Effector CD4-positive, alpha-beta T cell (primary cell): ENCODE results near the gene FAM186B. TPM values are rescaled to one million over a fixed set of nuclear protein-coding genes. Genes with fewer than 3 reads are reported as not detected.
"Not testable (repeated sequence)": the region's sequence is repeated elsewhere in the genome, so short reads cannot be mapped to it uniquely, and the experiment has no call there.

Experiments
- DNase-seq: peaks from one replicate; pipeline ENCODE4 v3.0.0-alpha.2; 2020
- total RNA-seq: gene quantifications from one replicate; lab custom pipeline; 2026; lab: John Stamatoyannopoulos, UW

Gene FAM186B, protein sequence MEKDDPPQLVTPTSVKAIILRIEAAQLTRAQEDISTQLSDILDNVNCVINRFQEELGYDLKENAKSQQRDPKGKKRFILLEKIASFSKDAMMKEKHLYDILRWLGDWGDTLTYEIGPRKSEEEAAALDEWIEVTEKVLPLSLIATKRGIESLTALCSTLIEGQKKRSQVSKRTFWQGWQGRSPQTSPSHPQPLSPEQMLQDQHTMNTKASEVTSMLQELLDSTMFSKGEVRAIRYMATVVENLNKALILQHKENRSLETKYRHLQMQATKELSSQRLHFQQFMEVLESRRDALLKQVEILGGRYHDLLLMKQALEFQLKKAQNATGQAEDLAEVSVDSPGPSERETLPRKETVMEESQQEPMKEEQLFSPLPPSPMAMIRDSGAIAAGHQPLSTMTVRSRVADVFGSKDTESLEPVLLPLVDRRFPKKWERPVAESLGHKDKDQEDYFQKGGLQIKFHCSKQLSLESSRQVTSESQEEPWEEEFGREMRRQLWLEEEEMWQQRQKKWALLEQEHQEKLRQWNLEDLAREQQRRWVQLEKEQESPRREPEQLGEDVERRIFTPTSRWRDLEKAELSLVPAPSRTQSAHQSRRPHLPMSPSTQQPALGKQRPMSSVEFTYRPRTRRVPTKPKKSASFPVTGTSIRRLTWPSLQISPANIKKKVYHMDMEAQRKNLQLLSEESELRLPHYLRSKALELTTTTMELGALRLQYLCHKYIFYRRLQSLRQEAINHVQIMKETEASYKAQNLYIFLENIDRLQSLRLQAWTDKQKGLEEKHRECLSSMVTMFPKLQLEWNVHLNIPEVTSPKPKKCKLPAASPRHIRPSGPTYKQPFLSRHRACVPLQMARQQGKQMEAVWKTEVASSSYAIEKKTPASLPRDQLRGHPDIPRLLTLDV
- not detected for total RNA-seq

DNA sequence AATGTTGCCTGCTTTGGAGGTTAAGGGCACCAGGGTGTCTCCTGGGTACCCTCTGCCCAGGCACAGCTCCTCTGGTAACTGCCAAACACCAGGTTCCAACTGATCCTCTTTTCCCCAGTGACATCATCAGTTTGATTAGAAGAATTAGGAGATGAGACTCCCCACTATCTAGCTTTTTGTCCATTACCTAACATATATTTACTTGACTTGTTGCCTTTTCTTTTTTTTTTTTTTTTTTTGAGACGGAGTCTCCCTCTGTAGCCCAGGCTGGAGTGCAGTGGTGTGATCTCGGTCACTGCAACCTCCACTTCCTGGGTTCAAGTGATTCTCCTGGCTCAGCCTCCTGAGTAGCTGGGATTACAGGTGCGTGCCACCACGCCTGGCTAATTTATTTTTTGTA lies at the start of gene FAM186B:
Gene FAM186B (minus strand): TSS at position 101 of the 400 bp plus-strand sequence. CDS start 162 bp downstream, outside the sequence.
- not testable (repeated sequence) for DNase-seq

DNA sequence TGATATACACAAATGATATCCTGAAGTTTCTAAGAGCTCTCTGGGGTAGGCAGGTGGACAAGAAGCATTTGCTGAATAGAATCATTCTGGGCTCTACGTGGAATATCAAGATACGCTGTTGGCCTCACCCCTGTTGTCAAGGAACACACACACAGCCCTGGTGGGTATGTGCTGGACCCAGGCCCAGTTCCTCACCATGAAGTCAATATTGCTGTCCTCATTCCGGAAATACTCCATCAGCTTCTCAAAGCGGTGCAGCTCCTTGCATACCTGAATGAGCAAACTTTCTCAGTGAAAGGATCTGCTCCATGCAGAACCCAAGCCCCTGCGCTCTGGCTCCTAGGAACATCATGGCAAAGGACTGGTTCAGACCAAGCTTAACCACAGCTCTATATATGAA lies 49.3 kb upstream of the FAM186B start:
- no peak for DNase-seq

DNA sequence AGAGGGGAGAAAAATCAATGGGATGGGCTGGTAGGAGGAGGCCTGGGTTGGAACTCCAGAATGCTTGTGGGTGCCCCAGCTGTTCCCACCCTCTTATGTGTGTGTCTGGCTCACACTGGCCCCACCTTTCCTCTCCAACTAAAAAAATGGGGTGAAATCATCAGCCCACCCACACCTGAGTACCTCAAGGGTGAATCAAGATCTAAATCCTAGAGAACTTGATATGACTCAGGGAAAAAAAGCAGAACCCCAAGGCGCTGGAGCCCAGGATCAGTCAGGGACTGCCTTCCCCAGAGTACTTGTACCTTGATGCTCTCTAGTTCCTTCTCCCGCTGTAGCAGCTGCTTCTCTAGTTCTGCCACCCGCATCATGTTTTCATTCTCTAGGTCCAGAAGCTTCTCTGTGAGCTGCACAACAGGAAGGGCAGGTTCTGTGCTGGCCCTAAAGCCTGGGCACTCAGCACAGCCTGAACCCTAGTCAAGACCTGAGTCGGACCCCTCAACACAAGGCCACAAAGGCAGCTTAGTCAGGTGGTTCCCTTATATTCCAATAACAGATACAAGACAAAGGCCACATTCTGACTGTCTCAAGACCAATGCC lies 47.6 kb upstream of the FAM186B start:
- DNase-seq = no peak

DNA sequence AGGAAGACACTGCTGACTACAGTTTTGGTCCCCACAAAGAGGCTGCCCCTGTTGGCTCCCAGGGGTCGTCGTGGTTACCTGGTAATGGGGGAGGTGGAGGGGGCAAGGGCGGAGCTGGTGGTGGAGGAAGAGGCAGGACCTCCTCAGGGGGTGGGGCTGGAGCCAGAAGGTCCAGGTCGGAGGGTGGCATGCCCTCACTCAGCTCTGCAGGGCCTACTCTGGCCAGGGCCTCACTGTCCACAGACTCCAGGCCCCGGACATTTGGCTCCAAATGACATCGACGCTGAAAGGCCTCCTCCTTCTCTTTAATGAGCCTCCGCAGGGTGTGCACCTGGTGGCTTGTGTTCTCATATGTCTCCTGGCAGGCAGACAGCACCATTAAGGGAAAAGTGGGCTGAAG lies 46.4 kb upstream of the FAM186B start:
- DNase-seq = no peak

DNA sequence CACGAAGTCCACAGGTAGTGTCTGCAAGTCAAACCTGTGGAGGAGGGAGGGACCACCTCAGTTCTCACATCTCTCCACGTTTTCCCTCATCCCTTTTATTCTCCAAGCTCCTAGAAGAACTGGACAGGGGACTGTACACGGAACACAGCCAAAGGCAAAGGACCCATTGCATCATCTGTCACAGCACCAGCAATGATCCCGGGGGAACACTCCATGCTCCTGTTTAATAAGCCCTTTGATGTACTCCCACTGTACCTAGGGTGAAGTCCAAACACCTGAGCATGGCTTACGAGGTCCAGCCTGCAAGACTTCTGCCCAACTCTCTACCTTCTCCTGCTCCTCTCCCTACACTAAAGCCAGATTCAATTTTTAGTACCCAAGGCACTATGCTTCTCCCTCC lies 44.5 kb upstream of the FAM186B start:
- no peak for DNase-seq

DNA sequence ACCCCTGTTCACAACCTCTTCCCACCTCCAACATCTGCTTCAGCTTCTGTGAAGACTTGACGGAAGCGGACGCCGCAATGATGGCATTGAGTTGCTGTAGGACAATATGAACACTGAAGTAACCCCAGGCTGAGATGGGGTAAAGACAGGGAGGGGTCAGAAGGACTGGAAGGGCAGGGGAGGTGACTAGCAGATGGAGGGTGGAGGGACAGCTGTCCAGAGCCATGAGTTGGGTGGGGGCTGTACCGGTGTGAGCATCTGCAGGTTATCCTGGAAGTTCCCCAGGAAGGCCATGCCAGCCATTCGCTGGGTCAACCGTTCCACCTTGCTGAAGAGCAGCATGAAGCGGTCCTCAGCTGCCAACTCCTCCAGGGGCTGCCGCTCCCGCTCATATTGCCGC lies 44.0 kb upstream of the FAM186B start:
- DNase-seq = no peak

DNA sequence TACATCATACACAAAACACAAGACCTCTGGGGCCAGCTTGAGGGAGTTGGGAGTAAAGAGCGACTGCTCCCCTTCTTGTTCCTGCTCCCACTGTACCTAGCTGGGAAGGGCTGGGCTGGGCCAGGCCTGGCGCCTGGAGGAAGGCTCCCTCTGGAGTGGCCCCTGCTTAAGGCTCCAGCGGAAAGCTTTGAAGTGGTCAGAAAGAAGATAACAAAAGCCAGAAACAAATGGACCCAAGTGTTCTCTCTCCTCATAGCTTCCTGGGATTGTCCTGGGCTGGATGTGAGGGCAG lies 43.2 kb upstream of the FAM186B start:
- no peak for DNase-seq

DNA sequence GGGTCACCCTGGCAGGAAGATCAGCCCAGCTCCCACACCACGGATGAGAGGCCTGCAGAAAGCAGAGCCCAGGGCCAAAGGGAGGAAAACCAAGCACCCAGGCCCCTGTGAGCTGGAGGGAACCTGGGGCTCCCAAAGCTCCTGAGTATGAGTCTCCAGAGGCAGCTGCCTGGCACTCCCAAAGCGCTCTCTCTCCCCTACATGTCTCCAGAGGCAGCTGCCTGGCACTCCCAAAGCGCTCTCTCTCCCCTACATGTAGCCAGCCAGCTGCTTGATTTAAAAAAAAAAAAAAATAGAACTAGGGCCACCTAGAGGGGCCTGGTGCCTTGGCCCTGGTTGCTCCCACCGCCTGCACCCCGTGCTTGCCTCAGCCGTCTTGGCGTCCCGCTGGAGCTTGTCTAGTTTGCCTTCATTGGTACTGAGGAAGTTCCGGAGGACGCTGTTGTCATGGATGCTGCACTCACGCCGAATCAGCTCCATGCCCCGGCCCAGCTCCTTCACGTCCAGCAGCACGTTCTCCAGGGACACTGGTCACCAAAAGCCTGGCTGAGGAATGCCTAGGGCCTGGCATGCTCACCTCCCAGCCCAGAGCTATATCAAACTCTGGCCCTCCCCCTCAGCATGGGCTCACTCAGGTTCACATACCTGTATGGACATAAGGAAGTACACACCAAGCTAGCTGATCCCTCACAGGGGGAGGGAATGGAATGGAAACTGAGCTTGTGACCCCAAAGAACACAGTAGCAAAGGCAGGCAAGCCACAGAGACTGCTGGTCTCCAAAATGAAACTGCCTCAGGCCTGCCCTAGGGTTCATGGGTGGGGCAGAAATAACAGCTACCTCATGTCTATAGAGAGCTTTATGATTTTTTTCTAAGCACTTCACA lies 42.6 kb upstream of the FAM186B start:
- no peak for DNase-seq

DNA sequence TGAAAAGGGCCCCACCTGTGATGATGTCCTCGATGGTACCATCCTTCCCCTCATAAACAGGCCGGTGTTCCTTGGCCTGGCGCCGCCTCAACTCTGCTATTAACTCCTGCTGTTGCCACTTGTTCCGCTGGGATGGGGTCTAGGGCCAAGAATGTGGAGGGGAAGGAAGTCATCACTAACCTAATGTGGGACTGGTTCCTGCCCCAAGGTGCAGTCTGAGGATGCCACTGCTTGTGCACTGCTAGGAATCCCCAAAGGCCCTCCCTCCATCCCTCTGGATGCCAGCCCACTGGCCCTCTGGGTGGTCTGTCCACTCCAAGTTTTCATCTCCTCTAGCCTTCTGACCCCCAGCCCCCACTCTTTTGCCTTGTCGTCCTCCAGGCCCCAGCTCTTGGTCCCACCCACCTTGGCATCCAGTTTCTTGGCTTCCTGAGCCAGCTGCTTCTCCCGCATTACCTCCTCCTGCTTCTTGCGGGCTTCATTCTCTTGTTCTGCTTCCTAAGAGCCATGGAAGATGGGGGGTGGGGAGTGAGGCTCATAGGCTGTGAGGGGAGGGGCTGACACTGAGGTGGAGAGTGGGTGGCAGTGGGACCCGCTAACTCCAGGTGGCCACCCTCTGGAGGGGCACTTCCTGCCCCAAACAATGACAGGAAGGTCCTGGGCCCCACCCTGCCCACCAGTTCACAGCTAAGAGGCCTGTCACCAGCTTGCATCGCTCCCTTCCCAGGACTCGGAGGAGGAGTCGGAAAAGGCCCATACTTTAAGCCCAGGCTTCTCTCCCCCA lies 41.6 kb upstream of the FAM186B start:
- DNase-seq = no peak

DNA sequence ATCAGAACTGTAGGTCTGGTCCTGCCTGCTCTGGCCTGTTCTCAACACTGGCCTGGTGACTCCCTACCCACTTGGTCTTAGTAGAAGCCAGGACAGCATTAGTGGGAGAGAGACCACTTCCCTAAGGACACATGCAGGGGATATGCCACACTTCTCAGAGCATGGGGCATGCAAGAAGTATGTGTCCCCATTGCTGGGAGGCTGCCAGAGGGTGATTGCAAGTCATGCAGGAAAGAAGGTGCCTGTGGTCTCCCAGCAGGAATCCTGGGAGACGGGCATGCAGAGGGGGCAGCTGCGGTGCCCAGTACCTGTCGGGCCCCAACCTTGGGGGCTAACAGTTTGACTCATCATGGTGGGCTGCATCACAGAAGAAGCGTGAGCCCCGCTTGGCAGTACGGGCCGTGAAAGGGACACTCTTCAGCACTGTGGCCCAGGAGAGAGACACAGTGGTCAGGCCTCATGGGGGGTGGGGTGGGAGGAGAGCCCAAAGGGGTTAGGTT lies 40.9 kb upstream of the FAM186B start:
- DNase-seq = no peak

DNA sequence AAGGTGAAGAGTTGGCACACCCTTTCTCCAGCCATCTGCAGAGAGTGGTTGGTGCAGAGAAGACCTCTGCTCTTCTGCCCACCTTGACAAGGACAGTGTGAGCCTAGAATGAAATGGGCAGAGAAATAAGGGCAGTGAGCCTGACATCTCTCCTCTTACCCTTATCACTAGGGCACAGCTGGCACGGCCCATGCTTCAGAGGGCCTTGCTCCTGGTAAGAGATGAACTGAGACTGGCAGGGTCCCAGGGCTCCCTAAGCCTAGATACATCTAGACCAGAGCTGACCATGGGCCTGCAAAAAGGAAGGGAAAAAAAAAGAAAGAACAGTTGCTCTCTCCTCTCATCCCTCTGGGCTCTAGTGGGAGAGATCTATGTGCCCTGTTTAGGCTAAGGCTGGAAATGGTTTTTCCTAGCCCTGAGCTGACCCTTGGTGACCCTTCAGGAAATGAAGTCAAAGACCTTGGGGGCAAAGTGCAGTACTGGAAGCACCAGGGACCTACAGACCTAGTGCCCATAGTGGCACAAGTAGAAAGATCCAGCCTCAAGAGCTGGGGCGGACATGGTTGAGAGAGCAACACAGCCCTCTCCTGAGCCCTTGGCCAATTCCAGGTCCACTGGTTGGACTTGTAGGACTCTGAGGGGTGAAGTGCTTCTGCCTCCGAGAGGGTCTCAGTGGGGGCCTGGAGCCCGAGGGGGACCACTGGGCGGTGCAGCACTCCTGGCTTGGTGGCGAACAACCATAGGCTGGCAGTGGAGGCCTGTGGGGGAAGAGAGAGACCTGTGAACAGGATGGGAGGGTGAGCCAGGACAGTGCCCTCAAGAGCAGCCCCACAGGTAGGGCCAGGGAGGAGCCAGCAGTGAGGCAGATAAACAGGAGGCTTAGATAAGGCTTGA lies 40.0 kb upstream of the FAM186B start:
- DNase-seq = no peak

DNA sequence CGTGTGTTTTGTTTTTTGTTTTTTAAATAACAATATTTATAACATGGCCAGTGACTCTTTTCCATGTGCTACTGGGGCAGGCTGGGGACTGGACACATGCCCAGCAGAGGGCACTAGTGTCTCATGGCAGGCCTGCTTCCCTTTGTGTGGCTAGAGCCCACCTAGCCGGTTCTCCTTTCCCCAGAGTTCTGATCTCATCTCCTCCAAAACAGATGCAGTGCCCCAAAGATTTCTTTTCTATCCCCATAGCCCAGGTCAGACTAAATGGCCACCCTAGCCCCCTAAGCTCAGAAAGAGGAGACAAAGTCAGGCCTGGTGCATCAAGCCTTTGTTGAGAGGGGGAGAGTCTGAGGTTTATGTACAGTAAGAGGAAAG lies 39.2 kb upstream of the FAM186B start:
- peak; percentile 83 for DNase-seq

DNA sequence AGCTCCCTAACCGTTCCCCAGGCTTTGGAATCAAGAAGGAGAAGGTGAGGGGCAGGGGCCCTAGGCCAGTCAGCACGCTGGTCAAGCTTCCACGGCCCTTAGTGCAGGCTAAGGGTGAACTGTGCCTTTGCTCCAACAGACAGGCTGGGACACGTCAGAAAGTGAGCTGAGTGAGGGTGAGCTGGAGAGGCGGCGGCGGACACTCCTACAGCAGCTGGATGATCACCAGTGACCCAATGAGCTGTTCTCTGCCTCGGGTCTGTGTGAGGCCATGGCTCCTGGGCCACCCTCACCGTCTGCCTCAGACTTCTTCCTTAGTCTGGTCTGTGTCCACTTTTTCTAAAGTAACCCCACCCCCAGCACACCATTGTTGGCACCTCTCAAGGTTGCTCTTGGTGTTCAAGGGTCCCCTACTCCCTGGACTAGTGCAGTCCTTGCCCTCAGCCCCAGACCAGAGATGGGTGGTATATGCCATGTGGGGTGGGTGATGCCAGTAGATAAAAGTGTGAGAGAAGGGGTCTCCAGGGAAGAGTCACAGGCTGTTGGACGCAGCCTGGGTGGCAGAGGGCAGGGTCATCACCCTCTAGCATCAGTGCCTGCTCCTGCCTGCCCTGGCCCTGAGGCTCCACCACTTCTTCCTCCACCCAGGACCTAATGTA lies 38.7 kb upstream of the FAM186B start:
- DNase-seq = no peak

DNA sequence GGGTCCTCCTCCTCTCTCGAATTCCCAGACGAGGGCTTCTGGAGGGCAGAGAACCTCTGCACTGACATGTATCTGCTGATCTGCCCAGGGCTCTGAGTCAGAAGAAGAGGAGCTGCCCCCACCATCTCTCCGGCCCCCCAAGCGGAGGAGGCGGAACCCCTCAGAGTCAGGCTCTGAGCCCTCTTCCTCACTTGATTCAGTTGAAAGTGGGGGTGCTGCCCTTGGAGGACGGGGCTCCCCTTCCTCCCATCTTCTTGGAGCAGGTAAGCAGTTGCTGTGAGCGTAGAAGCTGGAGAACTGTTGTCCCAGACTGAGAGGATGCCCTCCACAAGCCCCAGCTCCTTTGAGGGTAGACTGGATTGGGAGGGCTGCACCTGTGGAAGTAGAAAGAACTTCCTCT lies 37.7 kb upstream of the FAM186B start:
- DNase-seq = no peak

DNA sequence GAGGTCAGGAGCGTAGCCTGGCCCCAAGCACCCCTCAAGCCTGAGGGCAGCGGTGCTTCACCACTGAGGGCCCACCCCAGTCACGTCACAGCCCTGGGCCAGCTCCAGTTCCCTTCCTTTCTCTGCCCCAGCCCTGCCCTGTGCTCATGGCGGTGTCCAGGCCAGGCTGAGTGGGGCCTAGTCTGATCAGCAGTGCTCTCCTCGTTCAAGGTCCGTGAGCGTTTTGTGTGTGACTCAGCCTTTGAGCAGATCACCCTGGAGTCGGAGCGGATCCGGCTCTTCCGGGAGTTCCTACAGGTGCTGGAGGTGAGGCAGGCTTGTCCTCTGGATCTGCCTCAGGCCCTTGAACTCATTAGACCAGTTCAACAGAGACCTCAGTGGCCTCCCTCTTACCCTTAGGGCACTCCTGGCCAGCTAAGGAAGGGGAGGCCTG lies 36.9 kb upstream of the FAM186B start:
- DNase-seq = no peak

DNA sequence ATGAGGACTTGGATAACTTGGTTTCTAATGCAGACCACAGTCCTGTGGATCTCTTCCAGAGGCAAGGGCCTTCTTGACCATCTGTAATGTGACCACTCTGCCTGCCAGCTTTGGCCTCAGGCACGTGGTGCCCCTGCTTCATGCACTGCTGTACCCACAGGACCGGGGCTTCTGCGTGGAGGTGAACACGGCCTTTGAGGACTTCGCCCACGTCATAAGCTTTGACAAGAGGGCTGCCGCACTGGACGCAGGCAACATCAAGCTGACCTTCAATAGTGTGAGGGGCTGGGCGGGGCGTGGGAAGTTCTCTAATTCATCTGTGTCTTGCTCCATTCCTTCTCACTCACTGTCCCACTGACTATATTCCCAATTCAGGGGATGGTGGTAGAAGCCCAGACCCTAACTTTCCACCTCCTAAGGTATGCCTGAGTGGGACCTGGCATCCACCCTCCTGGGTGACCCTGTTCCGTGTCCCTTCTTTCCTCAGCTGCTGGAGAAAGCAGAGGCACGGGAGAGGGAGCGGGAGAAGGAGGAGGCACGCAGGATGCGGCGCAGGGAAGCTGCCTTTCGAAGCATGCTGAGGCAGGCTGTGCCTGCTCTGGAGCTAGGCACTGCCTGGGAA lies 36.4 kb upstream of the FAM186B start:
- DNase-seq = no peak

DNA sequence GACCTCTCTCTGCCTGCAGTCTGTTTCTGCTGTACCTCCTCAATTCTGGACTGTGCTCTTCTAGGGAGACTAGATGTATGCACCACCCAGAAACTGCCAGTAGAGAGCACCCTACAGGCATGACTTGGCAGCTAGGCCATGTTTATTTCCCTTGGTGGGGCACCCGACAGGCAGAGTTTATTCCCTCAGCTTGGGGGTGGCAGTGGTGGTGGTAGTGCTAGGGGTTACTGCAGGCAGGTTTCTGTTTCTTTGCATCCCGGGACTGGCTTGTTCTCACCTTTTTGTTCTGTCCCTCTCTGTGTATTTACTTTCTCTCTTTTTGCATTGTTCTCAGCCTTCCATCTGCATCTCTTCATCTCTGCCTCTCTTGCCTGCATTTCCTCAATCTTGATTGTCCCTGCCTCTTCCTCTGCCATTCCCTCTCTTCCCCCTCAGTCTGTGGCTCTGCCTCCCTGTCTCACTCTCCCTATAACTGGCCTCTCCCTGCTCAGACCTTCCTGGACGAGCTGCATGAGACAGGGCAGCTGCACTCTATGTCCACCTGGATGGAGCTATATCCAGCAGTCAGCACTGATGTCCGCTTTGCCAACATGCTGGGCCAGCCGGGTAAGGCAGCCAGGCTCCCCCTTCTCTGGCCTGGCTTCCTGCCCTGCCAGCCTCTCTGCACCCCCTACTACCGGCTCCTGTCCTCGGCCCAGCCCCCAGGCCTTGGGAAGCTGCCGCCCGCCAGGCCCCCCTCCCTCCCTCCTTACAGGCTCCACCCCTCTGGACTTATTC lies 31.7 kb upstream of the FAM186B start:
- peak; percentile 42 for DNase-seq

DNA sequence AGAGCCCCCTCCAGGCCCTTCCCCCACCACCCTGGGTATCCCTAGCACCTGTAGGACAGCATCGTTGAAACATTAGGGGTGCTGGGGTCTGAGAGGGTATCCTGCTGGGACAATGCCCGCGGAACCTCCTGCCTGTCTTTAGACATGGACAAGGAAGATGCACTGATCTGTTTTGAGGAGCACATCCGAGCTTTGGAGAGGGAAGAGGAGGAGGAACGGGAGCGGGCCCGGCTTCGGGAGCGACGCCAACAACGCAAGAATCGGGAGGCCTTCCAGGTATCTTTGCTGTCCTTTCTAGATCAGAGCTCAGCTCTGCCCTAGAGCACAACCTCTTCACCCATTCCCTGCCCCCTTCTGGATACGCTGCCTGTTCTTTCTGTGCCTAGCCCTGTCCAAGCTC lies 31.1 kb upstream of the FAM186B start:
- no peak for DNase-seq

DNA sequence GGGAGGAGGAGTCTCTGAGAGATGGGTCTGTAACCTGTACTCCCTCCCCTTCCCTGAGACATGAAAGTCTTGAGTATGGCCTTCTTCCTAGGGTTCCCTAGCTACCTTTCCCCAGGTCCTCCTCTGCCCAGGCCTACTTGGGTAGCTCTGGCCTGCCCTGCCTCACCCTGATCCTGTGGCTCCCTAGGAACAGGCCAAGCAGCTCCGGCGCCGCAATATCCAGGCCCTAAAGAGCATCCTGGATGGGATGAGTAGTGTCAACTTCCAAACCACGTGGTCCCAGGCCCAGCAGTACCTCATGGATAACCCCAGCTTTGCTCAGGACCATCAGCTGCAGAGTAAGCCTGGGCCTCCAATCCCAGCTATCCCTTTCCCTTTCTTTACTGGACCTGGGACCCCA lies 30.2 kb upstream of the FAM186B start:
- DNase-seq = no peak
